ENCODE measurements around the gene NPC1. TPM values are rescaled to one million over a fixed set of nuclear protein-coding genes. Genes with fewer than 3 reads are reported as not detected.
"Not testable (repeated sequence)": the region's sequence is repeated elsewhere in the genome, so short reads cannot be mapped to it uniquely, and the experiment has no call there.

The NPC1 gene
- total RNA-seq, 1 donor from 2014 or later = 36.5 TPM

DNA sequence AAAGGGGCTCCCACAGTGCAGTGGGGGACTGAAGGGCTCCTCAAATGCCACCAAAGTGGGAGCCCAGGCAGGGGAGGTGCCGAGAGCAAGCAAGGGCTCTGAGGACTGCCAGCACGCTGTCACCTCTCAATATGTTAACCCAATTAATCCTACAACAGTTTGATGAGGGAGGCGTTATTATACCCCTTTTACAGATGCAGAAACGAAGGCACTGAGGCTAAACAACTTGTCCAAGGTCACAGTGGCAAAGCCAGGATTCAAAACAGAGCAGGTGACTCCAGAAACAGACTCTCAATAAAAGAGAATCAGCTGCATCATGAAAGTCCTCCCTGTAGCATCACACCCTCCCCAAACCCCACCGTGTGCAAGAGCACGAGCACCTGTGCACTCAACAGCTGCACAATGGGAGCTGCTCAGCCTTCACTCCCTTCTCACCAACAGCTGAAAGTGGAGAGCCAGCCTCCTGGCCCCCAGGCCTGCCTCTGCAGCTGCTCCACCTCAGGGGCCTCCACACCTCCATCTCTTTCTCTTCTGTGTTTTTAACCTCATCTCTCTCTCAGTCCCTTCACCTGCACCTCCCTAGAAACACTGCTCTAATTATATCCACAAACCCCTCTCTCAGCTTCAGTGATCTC lies 8.1 kb downstream of the NPC1 start:
- Mint-ChIP-seq H3K4me3 (no peak overlapping the region), H3K4me1 (peaks cover 37% of the 10 kb centered on the region), H3K9me3 (no peaks in the 10 kb centered on the region), H3K27ac (no peak overlapping the region), H3K27me3 (no peaks in the 10 kb centered on the region), H3K36me3 (ENCODE audit: low read depth) (peaks cover 32% of the 10 kb centered on the region)
- TF ChIP-seq, protein P1, sequence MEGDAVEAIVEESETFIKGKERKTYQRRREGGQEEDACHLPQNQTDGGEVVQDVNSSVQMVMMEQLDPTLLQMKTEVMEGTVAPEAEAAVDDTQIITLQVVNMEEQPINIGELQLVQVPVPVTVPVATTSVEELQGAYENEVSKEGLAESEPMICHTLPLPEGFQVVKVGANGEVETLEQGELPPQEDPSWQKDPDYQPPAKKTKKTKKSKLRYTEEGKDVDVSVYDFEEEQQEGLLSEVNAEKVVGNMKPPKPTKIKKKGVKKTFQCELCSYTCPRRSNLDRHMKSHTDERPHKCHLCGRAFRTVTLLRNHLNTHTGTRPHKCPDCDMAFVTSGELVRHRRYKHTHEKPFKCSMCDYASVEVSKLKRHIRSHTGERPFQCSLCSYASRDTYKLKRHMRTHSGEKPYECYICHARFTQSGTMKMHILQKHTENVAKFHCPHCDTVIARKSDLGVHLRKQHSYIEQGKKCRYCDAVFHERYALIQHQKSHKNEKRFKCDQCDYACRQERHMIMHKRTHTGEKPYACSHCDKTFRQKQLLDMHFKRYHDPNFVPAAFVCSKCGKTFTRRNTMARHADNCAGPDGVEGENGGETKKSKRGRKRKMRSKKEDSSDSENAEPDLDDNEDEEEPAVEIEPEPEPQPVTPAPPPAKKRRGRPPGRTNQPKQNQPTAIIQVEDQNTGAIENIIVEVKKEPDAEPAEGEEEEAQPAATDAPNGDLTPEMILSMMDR (IDR thresholded peaks at IDR 0.05) = no peak
- ATAC-seq (ENCODE audit: low read depth) (no peak), DNase-seq (no peak)
- intact Hi-C loops (cut with micrococcal nuclease) = no loop called here
- CTCF ChIA-PET = interaction anchor here (1.5 kb wide), 1 partner anchor 63 kb away, joined by 4 read pairs; no protein-coding TSS in a partner anchor
- POLR2A ChIA-PET = no interaction called here

DNA sequence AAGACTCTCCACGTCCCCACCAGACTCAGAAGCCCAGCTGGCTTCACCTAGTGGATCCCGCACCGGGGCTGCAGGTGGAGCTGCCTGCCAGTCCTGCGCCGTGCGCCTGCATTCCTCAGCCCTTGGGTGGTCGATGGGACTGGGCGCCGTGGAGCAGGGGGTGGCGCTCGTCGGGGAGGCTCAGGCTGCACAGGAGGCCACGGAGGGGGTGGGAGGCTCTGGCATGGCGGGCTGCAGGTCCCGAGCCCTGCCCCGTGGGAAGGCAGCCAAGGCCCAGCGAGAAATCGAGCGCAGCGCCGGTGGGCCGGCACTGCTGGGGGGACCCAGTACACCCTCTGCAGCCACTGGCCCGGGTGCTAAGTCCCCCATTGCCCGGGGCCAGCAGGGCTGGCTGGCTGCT lies 8.8 kb downstream of the NPC1 start:
- H3K27ac Mint-ChIP-seq; H3K4me3 Mint-ChIP-seq; POLR2A ChIA-PET; ATAC-seq (ENCODE audit: low read depth); H3K9me3 Mint-ChIP-seq; DNase-seq; H3K27me3 Mint-ChIP-seq; CTCF ChIA-PET; intact Hi-C loops (cut with micrococcal nuclease): not testable (repeated sequence)
- Mint-ChIP-seq H3K36me3 (ENCODE audit: low read depth) (peaks cover 35% of the 10 kb centered on the region), H3K4me1 (peaks cover 35% of the 10 kb centered on the region)

DNA sequence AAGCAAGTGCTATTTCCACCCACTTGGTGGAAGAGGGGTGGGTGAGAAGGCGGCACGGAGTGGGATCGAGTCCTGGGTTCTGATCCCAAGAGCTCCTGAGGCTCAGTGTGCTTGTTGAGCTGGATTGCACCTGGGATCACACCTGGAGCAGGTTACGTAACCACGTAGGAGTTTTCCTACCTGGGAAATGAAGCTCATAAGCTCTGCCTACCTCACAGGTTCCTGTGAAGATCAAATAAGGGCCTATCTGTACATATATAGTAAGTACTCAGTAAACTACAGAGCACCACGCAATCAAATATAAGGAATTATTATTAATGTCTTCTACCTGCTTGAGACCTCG lies 11.0 kb downstream of the NPC1 start:
- ATAC-seq (ENCODE audit: low read depth) (no peak), DNase-seq (no peak)
- intact Hi-C loops (cut with micrococcal nuclease) = no loop called here
- no peak overlapping the region for H3K4me3 Mint-ChIP-seq
- CTCF ChIA-PET = no interaction called here
- no peak overlapping the region for H3K27ac Mint-ChIP-seq
- H3K9me3 Mint-ChIP-seq = no peaks in the 10 kb centered on the region
- peaks cover 30% of the 10 kb centered on the region for H3K4me1 Mint-ChIP-seq
- TF ChIP-seq, protein P1 (IDR thresholded peaks at IDR 0.05) = no peak
- POLR2A ChIA-PET = no interaction called here
- H3K27me3 Mint-ChIP-seq = no peaks in the 10 kb centered on the region
- peaks cover 41% of the 10 kb centered on the region for H3K36me3 Mint-ChIP-seq (ENCODE audit: low read depth)

DNA sequence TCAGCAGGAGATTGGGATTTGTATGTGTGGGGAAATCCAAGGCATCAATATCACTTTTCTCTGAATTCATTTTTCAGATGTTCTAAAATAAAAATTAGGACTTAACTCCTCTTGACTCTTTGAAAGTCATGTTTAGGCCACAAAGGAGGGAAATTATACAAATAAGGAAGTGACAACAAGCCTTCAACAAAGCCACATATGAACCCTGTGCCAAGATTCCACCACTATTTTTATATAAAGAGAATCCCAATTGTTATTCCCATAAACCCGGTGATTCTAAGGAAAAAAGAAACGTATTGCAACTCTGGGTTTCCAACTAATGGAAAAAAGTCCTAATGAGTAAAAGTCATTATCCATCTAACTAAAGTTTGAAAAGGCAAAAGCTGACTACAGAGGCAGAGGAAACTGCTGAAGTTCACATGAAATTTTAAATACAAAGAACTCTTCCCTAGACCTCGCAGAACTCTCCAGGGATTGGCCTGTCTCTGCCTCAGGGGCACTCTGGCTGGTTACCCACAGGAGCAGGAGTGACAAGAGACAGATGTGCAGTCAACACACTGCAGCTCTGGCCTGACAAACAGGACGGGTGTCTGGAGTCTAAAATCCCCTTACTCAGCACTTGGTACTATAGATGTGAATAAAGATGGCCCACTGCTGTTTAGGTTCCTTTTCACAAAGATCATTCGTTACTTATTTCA lies 11.5 kb downstream of the NPC1 start:
- peaks cover 30% of the 10 kb centered on the region for H3K4me1 Mint-ChIP-seq
- POLR2A ChIA-PET = no interaction called here
- no peak overlapping the region for H3K4me3 Mint-ChIP-seq
- DNase-seq (no peak), ATAC-seq (ENCODE audit: low read depth) (no peak)
- H3K9me3 Mint-ChIP-seq = no peaks in the 10 kb centered on the region
- no peaks in the 10 kb centered on the region for H3K27me3 Mint-ChIP-seq
- CTCF ChIA-PET = no interaction called here
- TF ChIP-seq, protein P1 (IDR thresholded peaks at IDR 0.05) = no peak
- no peak overlapping the region for H3K27ac Mint-ChIP-seq
- peaks cover 44% of the 10 kb centered on the region for H3K36me3 Mint-ChIP-seq (ENCODE audit: low read depth)
- intact Hi-C loops (cut with micrococcal nuclease) = no loop called here

DNA sequence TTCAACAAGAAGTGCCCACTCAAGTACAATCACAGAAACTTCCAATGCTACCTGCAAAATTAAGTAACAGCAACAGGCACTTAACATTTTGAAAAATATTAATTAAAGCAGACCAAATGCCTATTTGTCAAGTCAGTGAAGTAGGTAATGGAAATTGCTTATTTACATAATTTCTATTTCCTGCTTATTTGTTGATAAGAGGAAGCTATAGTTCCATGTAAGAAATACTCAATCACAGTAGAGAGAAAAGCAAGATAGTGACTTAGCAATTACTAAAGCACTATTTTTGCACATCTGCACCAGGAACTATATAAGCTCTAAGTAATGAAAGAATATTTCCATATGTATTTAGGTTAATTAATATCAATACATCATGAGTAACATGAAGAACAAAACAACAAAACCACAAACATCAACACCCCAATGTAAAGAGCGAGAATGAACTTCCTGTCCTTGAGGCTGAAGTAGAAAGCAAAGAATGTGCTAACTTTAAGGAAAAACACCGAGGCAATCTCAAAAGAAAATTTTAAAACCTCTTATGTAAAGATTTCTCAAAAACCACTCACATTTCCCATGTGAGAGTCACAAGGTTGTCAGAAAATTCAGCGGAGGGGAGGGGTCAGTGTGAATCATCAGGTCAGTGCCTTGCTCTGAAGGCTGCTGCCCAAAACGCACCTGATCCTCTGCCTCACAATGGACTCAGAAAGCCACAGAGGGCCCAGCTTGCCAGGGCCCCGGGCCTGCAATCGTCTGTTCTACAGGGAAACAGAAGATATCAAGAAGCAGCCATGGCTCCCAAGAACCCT lies 12.5 kb downstream of the NPC1 start:
- CTCF ChIA-PET = no interaction called here
- Mint-ChIP-seq H3K27me3 (no peaks in the 10 kb centered on the region), H3K4me1 (peaks cover 24% of the 10 kb centered on the region), H3K4me3 (no peak overlapping the region), H3K9me3 (no peaks in the 10 kb centered on the region), H3K36me3 (ENCODE audit: low read depth) (peaks cover 51% of the 10 kb centered on the region), H3K27ac (no peak overlapping the region)
- POLR2A ChIA-PET = no interaction called here
- DNase-seq (no peak), ATAC-seq (ENCODE audit: low read depth) (no peak)
- TF ChIP-seq, protein P1 (IDR thresholded peaks at IDR 0.05) = no peak
- intact Hi-C loops (cut with micrococcal nuclease) = no loop called here

All from activated B cell treated with CpG ODN at 0.5 μM for 24 hours (primary cell).